H9 (cell line): ENCODE results near the gene ELAC2. TPM values are rescaled to one million over a fixed set of nuclear protein-coding genes. Genes with fewer than 3 reads are reported as not detected.

Experiments
- DNase-seq: peaks from one replicate; pipeline ENCODE4 v3.0.0-alpha.2; 2017
- H2AFZ ChIP-seq: one replicate; pipeline ENCODE4 v1.6.1; 2013; ENCODE audit warnings: mild to moderate bottlenecking, low read length, control low read depth, moderate library complexity
- H2AK5ac ChIP-seq: 2 replicates; pipeline ENCODE4 v1.6.1; 2013; ENCODE audit warnings: low read length, control low read depth, mixed read lengths; ENCODE audit not compliant: insufficient read length
- H2BK120ac ChIP-seq: one replicate; pipeline ENCODE4 v1.6.1; 2013; ENCODE audit warnings: low read depth, mild to moderate bottlenecking, low read length, control low read depth, inconsistent platforms; ENCODE audit not compliant: poor library complexity, severe bottlenecking
- H2BK12ac ChIP-seq: 2 replicates; pipeline ENCODE4 v1.6.1; 2013; ENCODE audit warnings: low read length, control low read depth, mixed read lengths, low read depth; ENCODE audit not compliant: insufficient read length
- H2BK15ac ChIP-seq: 2 replicates; pipeline ENCODE4 v1.6.1; 2013; ENCODE audit warnings: low read depth, low read length, control low read depth
- H2BK20ac ChIP-seq: one replicate; pipeline ENCODE4 v1.6.1; 2013; ENCODE audit warnings: low read depth, mild to moderate bottlenecking, low read length, control low read depth, inconsistent platforms; ENCODE audit not compliant: poor library complexity, severe bottlenecking
- H2BK5ac ChIP-seq: 2 replicates; pipeline ENCODE4 v1.6.1; 2013; ENCODE audit warnings: low read length, control low read depth, mixed read lengths; ENCODE audit not compliant: insufficient read length
- H3K14ac ChIP-seq: 2 replicates; pipeline ENCODE4 v1.6.1; 2013; ENCODE audit warnings: low read length, control low read depth; ENCODE audit not compliant: insufficient read depth
- H3K18ac ChIP-seq: 2 replicates; pipeline ENCODE4 v1.6.1; 2013; ENCODE audit warnings: low read depth, mild to moderate bottlenecking, mixed read lengths, low read length, control low read depth; ENCODE audit not compliant: insufficient read length
- H3K23ac ChIP-seq: 2 replicates; pipeline ENCODE4 v1.6.1; 2013; ENCODE audit warnings: low read length, control low read depth, mixed read lengths, low read depth; ENCODE audit not compliant: insufficient read length
- H3K23me2 ChIP-seq: 2 replicates; pipeline ENCODE4 v1.6.1; 2013; ENCODE audit warnings: low read depth, mild to moderate bottlenecking, mixed read lengths, low read length, control low read depth; ENCODE audit not compliant: insufficient read length, poor library complexity, severe bottlenecking
- H3K27ac ChIP-seq: 2 replicates; pipeline ENCODE4 v1.5.1; 2013; ENCODE audit warnings: low read length, control low read depth, mixed read lengths, low read depth; ENCODE audit not compliant: insufficient read length
- H3K27me3 ChIP-seq: 2 replicates; pipeline ENCODE4 v1.6.1; 2013; ENCODE audit warnings: low read length, control low read depth, inconsistent platforms; ENCODE audit not compliant: insufficient read depth
- H3K4ac ChIP-seq: 2 replicates; pipeline ENCODE4 v1.6.1; 2013; ENCODE audit warnings: low read depth, mild to moderate bottlenecking, control low read depth, inconsistent platforms, low read length, moderate library complexity
- H3K4me1 ChIP-seq: 2 replicates; pipeline ENCODE4 v1.6.1; 2013; ENCODE audit warnings: low read length, control low read depth, inconsistent platforms; ENCODE audit not compliant: insufficient read depth
- H3K4me2 ChIP-seq: 2 replicates; pipeline ENCODE4 v1.6.1; 2013; ENCODE audit warnings: low read length, control low read depth, mixed read lengths; ENCODE audit not compliant: insufficient read length, insufficient read depth
- H3K56ac ChIP-seq: 2 replicates; pipeline ENCODE4 v1.6.1; 2013; ENCODE audit warnings: low read depth, mild to moderate bottlenecking, mixed read lengths, low read length, control low read depth; ENCODE audit not compliant: insufficient read length
- H3K79me1 ChIP-seq: 2 replicates; pipeline ENCODE4 v1.6.1; 2013; ENCODE audit warnings: low read depth, mild to moderate bottlenecking, moderate library complexity, low read length, control low read depth, inconsistent platforms; ENCODE audit not compliant: insufficient read depth, poor library complexity, severe bottlenecking
- H3K79me2 ChIP-seq: 2 replicates; pipeline ENCODE4 v1.6.1; 2013; ENCODE audit warnings: low read length, control low read depth, inconsistent platforms; ENCODE audit not compliant: insufficient read depth
- H3K9ac ChIP-seq: 2 replicates; pipeline ENCODE4 v1.6.1; 2013; ENCODE audit warnings: low read length, control low read depth, mixed read lengths; ENCODE audit not compliant: insufficient read length; ENCODE audit errors: extremely low read depth
- H3K9me3 ChIP-seq: one replicate; pipeline ENCODE4 v1.6.1; 2013; ENCODE audit warnings: low read depth, low read length, inconsistent platforms; ENCODE audit not compliant: control insufficient read depth
- H3T11ph ChIP-seq: one replicate; pipeline ENCODE4 v1.6.1; 2013; ENCODE audit warnings: mild to moderate bottlenecking, low read length, control low read depth, inconsistent platforms
- H4K20me1 ChIP-seq: one replicate; pipeline ENCODE4 v1.6.1; 2013; ENCODE audit not compliant: control insufficient read depth, insufficient read length, insufficient read depth
- H4K5ac ChIP-seq: 2 replicates; pipeline ENCODE4 v1.6.1; 2013; ENCODE audit warnings: low read depth, mild to moderate bottlenecking, mixed read lengths, low read length, control low read depth; ENCODE audit not compliant: insufficient read length
- H4K8ac ChIP-seq: replicated peaks from 2 replicates; pipeline ENCODE4 v1.6.1; 2013; ENCODE audit warnings: low read length, control low read depth, mixed read lengths, low read depth; ENCODE audit not compliant: insufficient read length
- H4K91ac ChIP-seq: 2 replicates; pipeline ENCODE4 v1.6.1; 2013; ENCODE audit warnings: low read depth, mild to moderate bottlenecking, moderate library complexity, mixed read lengths, low read length, control low read depth; ENCODE audit not compliant: insufficient read length
- H3K27ac Mint-ChIP-seq, 3 experiments: 2 replicates in 2 of 3; 3 replicates in 1 of 3; pipeline ENCODE4 v1.8.0; 2020 to 2021; ENCODE audit warnings: mixed read lengths in 3 of 3, mild to moderate bottlenecking in 1 of 3, moderate library complexity in 1 of 3
- H3K27me3 Mint-ChIP-seq: 2 replicates; pipeline ENCODE4 v1.8.0; 2021; ENCODE audit warnings: low read depth, mild to moderate bottlenecking, moderate library complexity, mixed read lengths
- H3K36me3 Mint-ChIP-seq, 3 experiments: 2 replicates in 2 of 3; 3 replicates in 1 of 3; pipeline ENCODE4 v1.8.0; 2020 to 2021; ENCODE audit warnings: low read depth in 3 of 3, mixed read lengths in 3 of 3; ENCODE audit not compliant: insufficient read depth in 1 of 3
- H3K4me1 Mint-ChIP-seq, 2 experiments: 2 replicates each; pipeline ENCODE4 v1.8.0; 2020; ENCODE audit warnings: mixed read lengths in 2 of 2
- H3K4me3 Mint-ChIP-seq, 2 experiments: 2 replicates in 1 of 2; 3 replicates in 1 of 2; pipeline ENCODE4 v1.8.0; 2020 to 2021; ENCODE audit warnings: mild to moderate bottlenecking in 2 of 2, mixed read lengths in 2 of 2, moderate library complexity in 1 of 2
- H3K9me3 Mint-ChIP-seq, 2 experiments: 2 replicates in 1 of 2; 3 replicates in 1 of 2; pipeline ENCODE4 v1.8.0; 2020; ENCODE audit warnings: mild to moderate bottlenecking in 2 of 2, mixed read lengths in 2 of 2, moderate library complexity in 1 of 2
- WGBS: extraction: QIAGEN DNeasy Blood & Tissue Kit; methylation state at CpG from one replicate; pipeline ENCODE4 v1.1.7; 2013; ENCODE audit warnings: missing lambda C conversion rate, low lambda C conversion rate, mixed read lengths; ENCODE audit not compliant: insufficient read length; ENCODE audit errors: extremely low coverage; 5-methylcytosine and 5-hydroxymethylcytosine counted together
- total RNA-seq: library from RNA; stranded (reverse); gene quantifications from 2 replicates; pipeline ENCODE4 v1.2.1, GENCODE V29; 2021
- TF ChIP-seq, protein P1 (sequence below): fragments of 200-600 bp; sonication (generic); conservative IDR thresholded peaks from 3 replicates; pipeline ENCODE4 v1.8.0; 2021; ENCODE audit warnings: antibody characterized with exemption, mild to moderate bottlenecking

Gene ELAC2
- total RNA-seq, 1 experiment from 2014 or later = 90.7 TPM

DNA sequence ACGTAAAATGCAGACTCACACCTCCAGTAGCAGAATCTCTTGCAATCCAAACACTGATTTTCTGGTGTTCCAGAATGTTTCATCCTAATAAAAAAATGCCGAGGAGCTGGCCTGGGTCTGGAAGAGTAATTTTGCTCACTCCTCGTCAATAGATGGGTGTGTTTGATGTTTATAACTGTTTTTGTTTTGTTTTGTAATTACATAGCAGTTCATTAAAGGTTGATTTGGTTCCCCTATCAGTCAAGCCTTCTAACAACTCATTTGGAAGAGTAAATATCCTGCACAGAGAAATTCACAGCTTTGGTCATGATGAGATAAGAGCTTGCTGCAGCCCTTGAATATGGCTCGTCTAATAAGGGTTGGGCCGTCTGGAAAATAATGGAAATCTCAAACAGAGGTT is 36.8 kb upstream of the ELAC2 start:
- Histone ChIP-seq H3K14ac (no peak overlapping the region), H3K23ac (no peak overlapping the region), H3K9me3 (no peaks in the 10 kb centered on the region), H3K79me2 (no peaks in the 10 kb centered on the region), H2BK15ac (no peak overlapping the region), H2BK5ac (no peak overlapping the region), H2AK5ac (no peak overlapping the region), H3K56ac (no peak overlapping the region), H3K4ac (no peak overlapping the region), H3K23me2 (no peaks in the 10 kb centered on the region), H3K18ac (no peak overlapping the region), H3K27ac (no peak overlapping the region), H2AFZ (no peak overlapping the region), H2BK120ac (no peak overlapping the region), H3K79me1 (no peaks in the 10 kb centered on the region), H4K5ac (no peak overlapping the region), H3K9ac (no peak overlapping the region), H4K20me1 (no peaks in the 10 kb centered on the region), H3K4me1 (no peaks in the 10 kb centered on the region), H2BK12ac (no peak overlapping the region), H4K8ac (no peak overlapping the region), H2BK20ac (no peak overlapping the region), H3T11ph (no peak overlapping the region), H3K4me2 (no peak overlapping the region), H3K27me3 (no peaks in the 10 kb centered on the region), H4K91ac (no peak overlapping the region)
- no peak overlapping the region for H3K4me3 Mint-ChIP-seq
- no peak overlapping the region for H3K27ac Mint-ChIP-seq
- no CpG with 5 or more reads among the region's 5 CpGs for WGBS
- H3K27me3 Mint-ChIP-seq = peaks cover 2% of the 10 kb centered on the region; the same call in 1 of the 2 replicates
- TF ChIP-seq, protein P1, sequence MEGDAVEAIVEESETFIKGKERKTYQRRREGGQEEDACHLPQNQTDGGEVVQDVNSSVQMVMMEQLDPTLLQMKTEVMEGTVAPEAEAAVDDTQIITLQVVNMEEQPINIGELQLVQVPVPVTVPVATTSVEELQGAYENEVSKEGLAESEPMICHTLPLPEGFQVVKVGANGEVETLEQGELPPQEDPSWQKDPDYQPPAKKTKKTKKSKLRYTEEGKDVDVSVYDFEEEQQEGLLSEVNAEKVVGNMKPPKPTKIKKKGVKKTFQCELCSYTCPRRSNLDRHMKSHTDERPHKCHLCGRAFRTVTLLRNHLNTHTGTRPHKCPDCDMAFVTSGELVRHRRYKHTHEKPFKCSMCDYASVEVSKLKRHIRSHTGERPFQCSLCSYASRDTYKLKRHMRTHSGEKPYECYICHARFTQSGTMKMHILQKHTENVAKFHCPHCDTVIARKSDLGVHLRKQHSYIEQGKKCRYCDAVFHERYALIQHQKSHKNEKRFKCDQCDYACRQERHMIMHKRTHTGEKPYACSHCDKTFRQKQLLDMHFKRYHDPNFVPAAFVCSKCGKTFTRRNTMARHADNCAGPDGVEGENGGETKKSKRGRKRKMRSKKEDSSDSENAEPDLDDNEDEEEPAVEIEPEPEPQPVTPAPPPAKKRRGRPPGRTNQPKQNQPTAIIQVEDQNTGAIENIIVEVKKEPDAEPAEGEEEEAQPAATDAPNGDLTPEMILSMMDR = no peak
- H3K4me1 Mint-ChIP-seq = no peaks in the 10 kb centered on the region
- H3K36me3 Mint-ChIP-seq = no peaks in the 10 kb centered on the region
- no peak for DNase-seq
- H3K9me3 Mint-ChIP-seq = no peaks in the 10 kb centered on the region
